GM13977 (cell line): ENCODE data around the gene SLC22A23.

Experiments
- DNase-seq: peaks from one replicate; pipeline ENCODE4 v3.0.0; 2012; ENCODE audit warnings: low spot score
- in situ Hi-C: fragments of 300-500 bp; cut with MboI; formaldehyde crosslinking; loops from one replicate; pipeline ENCODE4 v1.12.0; 2022; ENCODE audit warnings: low sequenced_read_pairs, low pct_unique_long_range_greater_than_20kb, mixed read lengths, inconsistent platforms; ENCODE audit not compliant: unreplicated experiment
- TF ChIP-seq, protein P1 (sequence below): IDR thresholded peaks from 2 replicates; pipeline ENCODE4 v1.5.1; 2012; ENCODE audit warnings: mild to moderate bottlenecking, control low read depth; ENCODE audit not compliant: insufficient read depth; ENCODE audit errors: extremely low read depth, missing control alignments

The SLC22A23 gene

DNA sequence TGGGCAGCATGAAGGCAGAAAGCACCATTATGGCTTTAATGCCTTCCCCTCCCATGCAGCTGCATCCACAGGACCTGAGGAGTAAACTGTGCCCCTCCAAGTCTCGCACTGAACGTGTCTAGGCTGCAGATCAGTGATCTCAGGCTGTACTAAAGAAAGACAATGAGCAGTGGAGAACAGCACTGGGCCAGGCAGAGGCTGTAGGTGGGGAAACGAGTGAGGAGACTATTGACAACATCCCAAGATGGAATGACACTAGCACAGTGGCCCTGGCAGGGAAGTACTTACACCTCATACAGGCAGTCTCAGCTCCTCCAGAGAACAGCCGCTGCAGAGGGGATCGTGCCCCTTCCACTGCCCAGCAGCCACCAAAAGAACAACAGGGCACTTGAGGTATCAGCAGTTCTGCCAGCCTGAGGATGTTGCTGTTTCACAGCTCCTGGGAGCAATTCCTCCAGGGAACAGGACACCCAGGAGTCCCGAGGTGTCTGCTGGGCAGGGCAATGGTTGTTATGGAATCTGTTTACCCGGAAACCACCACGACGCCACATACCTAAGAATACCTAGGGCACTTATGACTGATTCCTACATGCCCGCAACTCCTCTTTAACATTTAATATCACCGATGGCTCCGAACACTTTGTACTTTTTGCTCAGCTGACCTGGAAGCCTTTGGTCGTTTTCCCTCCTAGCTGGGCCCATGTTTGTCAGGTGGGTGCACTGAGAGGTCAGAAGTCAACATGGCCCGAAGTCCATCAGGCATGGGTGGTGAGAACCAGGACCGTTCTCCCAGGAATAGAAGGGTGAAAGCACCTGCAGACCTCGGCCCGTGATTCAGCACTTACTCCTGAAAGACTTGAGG lies 79.1 kb downstream of the SLC22A23 start:
- in situ Hi-C loops, result no loop called here
- TF ChIP-seq, protein P1, sequence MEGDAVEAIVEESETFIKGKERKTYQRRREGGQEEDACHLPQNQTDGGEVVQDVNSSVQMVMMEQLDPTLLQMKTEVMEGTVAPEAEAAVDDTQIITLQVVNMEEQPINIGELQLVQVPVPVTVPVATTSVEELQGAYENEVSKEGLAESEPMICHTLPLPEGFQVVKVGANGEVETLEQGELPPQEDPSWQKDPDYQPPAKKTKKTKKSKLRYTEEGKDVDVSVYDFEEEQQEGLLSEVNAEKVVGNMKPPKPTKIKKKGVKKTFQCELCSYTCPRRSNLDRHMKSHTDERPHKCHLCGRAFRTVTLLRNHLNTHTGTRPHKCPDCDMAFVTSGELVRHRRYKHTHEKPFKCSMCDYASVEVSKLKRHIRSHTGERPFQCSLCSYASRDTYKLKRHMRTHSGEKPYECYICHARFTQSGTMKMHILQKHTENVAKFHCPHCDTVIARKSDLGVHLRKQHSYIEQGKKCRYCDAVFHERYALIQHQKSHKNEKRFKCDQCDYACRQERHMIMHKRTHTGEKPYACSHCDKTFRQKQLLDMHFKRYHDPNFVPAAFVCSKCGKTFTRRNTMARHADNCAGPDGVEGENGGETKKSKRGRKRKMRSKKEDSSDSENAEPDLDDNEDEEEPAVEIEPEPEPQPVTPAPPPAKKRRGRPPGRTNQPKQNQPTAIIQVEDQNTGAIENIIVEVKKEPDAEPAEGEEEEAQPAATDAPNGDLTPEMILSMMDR, result no peak

DNA sequence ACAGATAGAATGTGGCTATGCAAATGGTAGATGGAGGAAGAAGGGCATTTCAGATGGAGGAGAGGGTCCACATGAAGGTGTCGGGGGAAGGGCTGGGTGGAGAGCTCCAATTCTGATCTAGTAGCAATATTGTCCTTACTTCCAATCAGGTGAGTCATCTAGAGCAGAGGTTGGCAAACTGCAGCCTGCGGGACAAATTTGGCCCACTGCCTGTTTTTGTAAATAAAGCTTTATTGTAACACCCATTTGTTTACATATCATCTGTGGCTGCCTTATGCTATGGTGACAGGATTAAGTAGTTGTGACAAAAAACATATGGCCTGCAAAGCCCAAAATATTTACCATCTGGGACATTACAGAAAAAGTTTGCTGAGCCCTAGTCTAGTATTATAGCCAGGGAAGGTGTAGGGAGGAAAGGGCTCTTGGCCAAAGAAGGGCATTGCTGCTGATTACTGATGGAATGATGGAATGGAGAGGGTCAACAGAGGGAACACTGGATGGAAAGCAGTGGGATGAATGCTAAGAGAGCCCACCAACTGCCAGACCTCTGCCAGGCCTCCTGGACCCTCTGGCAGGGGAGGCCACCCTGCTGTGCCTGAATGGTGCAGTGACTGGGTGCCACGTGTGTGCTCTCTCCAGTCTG lies 79.8 kb downstream of the SLC22A23 start:
- in situ Hi-C loops, result no loop called here
- TF ChIP-seq, protein P1, result no peak
- no peak for DNase-seq

More for the DNA sequence above, 79.1 kb downstream of the SLC22A23 start:
- DNase-seq, result no peak

- no peak for DNase-seq
- in situ Hi-C loops, result no loop called here
- TF ChIP-seq, protein P1, result no peak
Measured at GRCh38 chr6:3376064-3376463, 80.8 kb downstream of the SLC22A23 start.

DNA sequence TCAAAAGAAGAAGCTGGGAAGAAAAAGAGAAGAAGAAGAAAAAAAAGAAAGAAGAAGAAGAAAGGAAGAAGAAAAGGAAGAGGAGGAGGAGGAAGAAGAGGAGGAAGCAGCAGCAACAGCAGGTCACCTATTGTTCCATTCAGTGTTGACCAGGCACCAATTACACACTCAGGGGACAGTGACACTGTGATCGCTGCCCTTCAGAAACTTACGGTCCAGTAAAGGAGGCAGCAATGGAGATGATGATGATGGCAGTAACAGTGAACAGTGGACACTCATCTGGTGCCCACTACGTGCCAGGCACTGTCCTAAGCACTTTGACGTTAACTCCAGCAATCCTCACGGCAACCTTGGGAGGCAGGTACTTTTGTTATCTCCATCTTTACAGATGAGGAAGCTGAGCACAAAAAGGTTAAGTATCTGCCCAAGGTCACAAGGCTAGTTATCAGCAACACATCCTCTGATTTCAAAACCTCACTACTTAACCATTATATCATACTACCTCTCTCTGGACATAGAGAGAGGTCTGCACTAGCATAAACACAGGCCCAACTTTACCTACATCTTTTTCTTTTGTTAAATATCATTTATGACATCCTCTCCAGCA lies 83.2 kb downstream of the SLC22A23 start:
- in situ Hi-C loops, result no loop called here
- TF ChIP-seq, protein P1, result no peak
- no peak for DNase-seq

DNA sequence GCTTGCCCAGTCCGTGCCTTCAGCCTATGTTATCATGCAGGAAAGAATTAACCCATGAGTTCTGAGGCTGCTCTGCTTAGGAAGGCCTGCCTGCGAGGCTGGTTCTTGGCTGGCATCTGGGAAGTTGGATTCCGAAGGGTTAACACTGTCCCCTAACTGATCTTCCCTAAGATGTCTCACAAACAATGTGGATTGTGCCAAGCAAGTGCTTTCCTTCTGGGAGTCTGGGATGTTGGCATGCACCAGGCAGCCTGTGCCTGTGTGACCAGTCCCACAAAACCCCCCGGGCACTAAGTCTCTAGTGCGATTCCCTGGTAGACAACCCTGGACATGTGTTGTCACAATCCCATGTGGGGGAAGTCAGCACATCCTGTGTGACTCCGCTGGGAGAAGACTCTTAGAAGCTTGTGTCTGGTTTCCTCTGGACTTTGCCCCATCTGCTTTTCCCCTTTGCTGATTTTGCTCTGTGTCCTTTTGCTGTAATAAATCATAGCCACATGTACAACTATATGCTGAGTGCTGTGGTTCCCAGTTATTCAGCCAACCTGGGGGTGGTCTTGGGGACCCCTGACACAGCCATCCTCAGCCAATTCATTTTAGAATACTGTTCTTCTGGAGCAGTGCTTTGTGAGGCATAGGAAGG lies 83.8 kb downstream of the SLC22A23 start:
- in situ Hi-C loops, result no loop called here
- TF ChIP-seq, protein P1, result no peak

DNA sequence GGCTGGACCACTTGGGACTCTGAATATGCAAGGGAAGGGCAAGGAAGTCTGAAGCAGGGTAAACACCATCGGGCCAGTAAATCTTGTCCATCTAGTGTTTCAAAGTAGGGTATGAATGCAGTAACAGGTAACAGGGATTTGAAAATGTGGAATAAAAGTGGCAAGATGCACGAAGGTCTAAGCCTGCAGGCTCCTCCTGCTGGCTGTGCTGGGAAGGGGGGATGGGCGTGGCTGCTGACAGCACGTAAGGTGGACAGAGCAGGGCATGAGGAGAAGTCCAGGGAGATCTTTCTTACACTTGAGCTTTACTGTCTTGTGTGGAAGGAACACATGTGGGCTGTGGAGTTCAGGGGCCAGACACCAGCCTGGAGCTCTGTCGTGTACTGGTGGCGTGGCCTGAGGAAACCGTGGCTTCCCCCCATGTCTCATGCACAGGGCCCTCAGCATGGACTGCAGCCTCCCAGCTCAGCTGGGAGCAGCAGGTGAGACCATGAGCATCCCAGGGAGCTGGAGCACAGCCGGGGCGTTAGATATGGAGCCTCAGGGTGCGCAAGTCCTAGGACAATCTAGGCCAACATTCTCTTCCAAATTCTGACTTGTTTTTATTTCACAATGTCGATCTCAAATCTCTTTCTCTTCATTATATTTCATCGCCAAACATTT lies 84.5 kb downstream of the SLC22A23 start:
- TF ChIP-seq, protein P1, result no peak
- in situ Hi-C loops, result no loop called here
- DNase-seq, result no peak

More for the DNA sequence above, 83.8 kb downstream of the SLC22A23 start:
- no peak for DNase-seq
